Measurements from ENCODE around the gene MSGN1.

Gene MSGN1

GRCh38 chr2:17795309-17795708, 21.0 kb upstream of the MSGN1 start:
- TF ChIP-seq, protein P1, sequence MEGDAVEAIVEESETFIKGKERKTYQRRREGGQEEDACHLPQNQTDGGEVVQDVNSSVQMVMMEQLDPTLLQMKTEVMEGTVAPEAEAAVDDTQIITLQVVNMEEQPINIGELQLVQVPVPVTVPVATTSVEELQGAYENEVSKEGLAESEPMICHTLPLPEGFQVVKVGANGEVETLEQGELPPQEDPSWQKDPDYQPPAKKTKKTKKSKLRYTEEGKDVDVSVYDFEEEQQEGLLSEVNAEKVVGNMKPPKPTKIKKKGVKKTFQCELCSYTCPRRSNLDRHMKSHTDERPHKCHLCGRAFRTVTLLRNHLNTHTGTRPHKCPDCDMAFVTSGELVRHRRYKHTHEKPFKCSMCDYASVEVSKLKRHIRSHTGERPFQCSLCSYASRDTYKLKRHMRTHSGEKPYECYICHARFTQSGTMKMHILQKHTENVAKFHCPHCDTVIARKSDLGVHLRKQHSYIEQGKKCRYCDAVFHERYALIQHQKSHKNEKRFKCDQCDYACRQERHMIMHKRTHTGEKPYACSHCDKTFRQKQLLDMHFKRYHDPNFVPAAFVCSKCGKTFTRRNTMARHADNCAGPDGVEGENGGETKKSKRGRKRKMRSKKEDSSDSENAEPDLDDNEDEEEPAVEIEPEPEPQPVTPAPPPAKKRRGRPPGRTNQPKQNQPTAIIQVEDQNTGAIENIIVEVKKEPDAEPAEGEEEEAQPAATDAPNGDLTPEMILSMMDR (IDR thresholded peaks at IDR 0.05; ENCODE audit: borderline replicate concordance, insufficient read depth, low read depth, low read length) = no peak
- H3K4me3 ChIP-seq (ENCODE audit: low read depth, low read length) = no peak overlapping the region

GRCh38 chr2:17798338-17798737, 17.9 kb upstream of the MSGN1 start:
- H3K4me3 ChIP-seq (ENCODE audit: low read depth, low read length) = no peak overlapping the region
- TF ChIP-seq, protein P1 (IDR thresholded peaks at IDR 0.05; ENCODE audit: borderline replicate concordance, insufficient read depth, low read depth, low read length) = no peak

GRCh38 chr2:17799301-17800120, 16.7 kb upstream of the MSGN1 start:
- H3K4me3 ChIP-seq (ENCODE audit: low read depth, low read length) = no peak overlapping the region
- TF ChIP-seq, protein P1 (IDR thresholded peaks at IDR 0.05; ENCODE audit: borderline replicate concordance, insufficient read depth, low read depth, low read length) = no peak

DNA sequence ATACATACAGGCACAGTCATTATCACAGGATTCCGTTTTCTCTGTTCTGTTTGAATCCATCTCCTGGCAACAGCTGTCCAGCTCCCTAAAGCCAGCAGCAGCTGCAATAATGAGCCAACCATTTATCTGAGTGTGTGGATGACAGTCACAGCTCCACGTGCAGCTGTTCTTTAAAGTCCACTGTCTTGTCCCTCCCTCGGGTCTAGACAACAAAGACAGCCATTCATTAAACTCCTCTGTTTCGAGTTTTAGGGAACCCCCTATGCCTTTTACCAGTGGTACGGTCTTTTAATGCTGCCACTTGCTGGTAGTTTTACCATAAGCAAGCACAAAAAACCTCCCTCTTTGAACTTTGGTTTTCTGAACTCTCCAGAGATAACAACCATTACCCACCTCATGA, 16.0 kb upstream of the MSGN1 start:
- TF ChIP-seq, protein P1 (IDR thresholded peaks at IDR 0.05; ENCODE audit: borderline replicate concordance, insufficient read depth, low read depth, low read length) = no peak
- H3K4me3 ChIP-seq (ENCODE audit: low read depth, low read length) = no peak overlapping the region

- TF ChIP-seq, protein P1 (IDR thresholded peaks at IDR 0.05; ENCODE audit: borderline replicate concordance, insufficient read depth, low read depth, low read length) = no peak
- no peak overlapping the region for H3K4me3 ChIP-seq (ENCODE audit: low read depth, low read length)
These were observed 15.4 kb upstream of the MSGN1 start for GRCh38 chr2:17800693-17801458.

DNA sequence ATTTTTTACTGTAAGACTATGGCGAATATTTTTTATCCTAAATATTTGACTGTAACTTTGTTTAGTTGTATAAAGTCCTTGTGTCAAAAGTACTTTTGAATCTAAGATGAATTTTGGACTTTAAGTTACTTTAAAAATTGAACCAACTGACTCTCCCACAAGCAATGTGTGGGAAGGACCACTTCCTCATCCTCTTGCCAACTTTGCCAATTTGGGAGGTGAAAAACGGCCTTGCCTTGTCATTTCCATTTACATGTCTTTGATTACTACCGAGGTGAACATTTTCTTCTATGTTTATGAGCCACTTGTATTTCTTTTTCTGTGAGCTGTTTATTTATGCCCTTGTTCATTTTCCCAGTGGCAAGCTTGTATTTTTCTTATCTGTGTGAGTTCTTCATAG, 12.8 kb upstream of the MSGN1 start:
- TF ChIP-seq, protein P1 (IDR thresholded peaks at IDR 0.05; ENCODE audit: borderline replicate concordance, insufficient read depth, low read depth, low read length) = no peak
- no peak overlapping the region for H3K4me3 ChIP-seq (ENCODE audit: low read depth, low read length)
